GM23248 (cell line): ENCODE measurements around the gene TMEM129. TPM values are rescaled to one million over a fixed set of nuclear protein-coding genes. Genes with fewer than 3 reads are reported as not detected.

ENCODE experiments used
- DNase-seq: peaks from one replicate; pipeline ENCODE4 v3.0.0-alpha.2; 2015
- H2AFZ ChIP-seq: fragments of 200-600 bp; sonication (generic); 2 replicates; pipeline ENCODE4 v1.6.1; 2016; ENCODE audit warnings: antibody characterized with exemption
- H3F3A ChIP-seq: fragments of 200-600 bp; sonication (generic); 2 replicates; pipeline ENCODE4 v1.6.1; 2016; ENCODE audit warnings: mild to moderate bottlenecking, antibody characterized with exemption, mixed run types; ENCODE audit not compliant: insufficient read depth
- H3K27ac ChIP-seq: fragments of 200-600 bp; sonication (generic); 2 replicates; pipeline ENCODE4 v1.5.1; 2016; ENCODE audit warnings: mild to moderate bottlenecking
- H3K27me3 ChIP-seq: fragments of 200-600 bp; sonication (generic); replicated peaks from 2 replicates; pipeline ENCODE4 v1.6.1; 2016; ENCODE audit warnings: mild to moderate bottlenecking; ENCODE audit not compliant: insufficient read depth
- H3K36me3 ChIP-seq: fragments of 200-600 bp; sonication (generic); 2 replicates; pipeline ENCODE4 v1.6.1; 2016; ENCODE audit warnings: low read depth, mild to moderate bottlenecking
- H3K4me1 ChIP-seq: fragments of 200-600 bp; sonication (generic); 2 replicates; pipeline ENCODE4 v1.6.1; 2016; ENCODE audit warnings: mild to moderate bottlenecking; ENCODE audit not compliant: insufficient read depth
- H3K4me2 ChIP-seq: fragments of 200-600 bp; sonication (generic); one replicate; pipeline ENCODE4 v1.6.1; 2016; ENCODE audit warnings: mild to moderate bottlenecking; ENCODE audit not compliant: unreplicated experiment
- H3K4me3 ChIP-seq: fragments of 200-600 bp; sonication (generic); 2 replicates; pipeline ENCODE4 v1.5.1; 2016; ENCODE audit warnings: mild to moderate bottlenecking
- H3K79me2 ChIP-seq: fragments of 200-600 bp; sonication (generic); 2 replicates; pipeline ENCODE4 v1.6.1; 2016; ENCODE audit warnings: mild to moderate bottlenecking; ENCODE audit not compliant: insufficient read depth
- H3K9ac ChIP-seq: fragments of 200-600 bp; sonication (generic); 2 replicates; pipeline ENCODE4 v1.6.1; 2016; ENCODE audit warnings: mild to moderate bottlenecking
- H3K9me2 ChIP-seq: fragments of 200-600 bp; sonication (generic); 2 replicates; pipeline ENCODE4 v1.6.1; 2016; ENCODE audit warnings: mixed run types, mild to moderate bottlenecking, moderate library complexity; ENCODE audit not compliant: insufficient read depth
- H3K9me3 ChIP-seq: fragments of 200-600 bp; sonication (generic); one replicate; pipeline ENCODE4 v1.6.1; 2017; ENCODE audit warnings: low read depth
- H4K20me1 ChIP-seq: fragments of 200-600 bp; sonication (generic); 2 replicates; pipeline ENCODE4 v1.6.0; 2016; ENCODE audit not compliant: insufficient read depth
- EZH2 ChIP-seq: fragments of 200-600 bp; sonication (generic); IDR thresholded peaks from 2 replicates; pipeline ENCODE4 v1.6.1; 2018; ENCODE audit warnings: antibody characterized with exemption, mild to moderate bottlenecking; ENCODE audit not compliant: insufficient read depth, poor library complexity, severe bottlenecking
- EZH2phosphoT487 ChIP-seq: fragments of 200-600 bp; sonication (generic); IDR thresholded peaks from 2 replicates; pipeline ENCODE4 v1.6.1; 2018; ENCODE audit warnings: antibody characterized with exemption, moderate library complexity, mild to moderate bottlenecking, low read depth; ENCODE audit not compliant: insufficient read depth
- WGBS, 2 experiments: methylation state at CpG; one replicate each; pipeline ENCODE4 v1.1.6; 2015 to 2017; ENCODE audit warnings: low lambda C conversion rate in 2 of 2, low coverage in 1 of 2; ENCODE audit errors: missing lambda C conversion rate in 2 of 2; 5-methylcytosine and 5-hydroxymethylcytosine counted together
- in situ Hi-C: fragments of 300-500 bp; cut with MboI; formaldehyde crosslinking; loops from 2 replicates; pipeline ENCODE4 v1.15.0; 2020
- polyA plus RNA-seq: library from polyadenylated mRNA; unstranded; fragments of >200 nt; fragmentation: Nextera tagmentation; extraction: Ambion mirVana; gene quantifications from 2 replicates; pipeline ENCODE4 v1.2.1, GENCODE V29; 2016
- total RNA-seq: library from RNA; depleted of rRNA; stranded (reverse); fragments of >200 nt; shearing (Covaris generic); gene quantifications from 2 replicates; pipeline ENCODE4 v1.2.3, GENCODE V29; 2014

Gene TMEM129
- total and polyA plus RNA-seq, 2 experiments from 2014 or later, result 32.6 to 80.2 TPM

DNA sequence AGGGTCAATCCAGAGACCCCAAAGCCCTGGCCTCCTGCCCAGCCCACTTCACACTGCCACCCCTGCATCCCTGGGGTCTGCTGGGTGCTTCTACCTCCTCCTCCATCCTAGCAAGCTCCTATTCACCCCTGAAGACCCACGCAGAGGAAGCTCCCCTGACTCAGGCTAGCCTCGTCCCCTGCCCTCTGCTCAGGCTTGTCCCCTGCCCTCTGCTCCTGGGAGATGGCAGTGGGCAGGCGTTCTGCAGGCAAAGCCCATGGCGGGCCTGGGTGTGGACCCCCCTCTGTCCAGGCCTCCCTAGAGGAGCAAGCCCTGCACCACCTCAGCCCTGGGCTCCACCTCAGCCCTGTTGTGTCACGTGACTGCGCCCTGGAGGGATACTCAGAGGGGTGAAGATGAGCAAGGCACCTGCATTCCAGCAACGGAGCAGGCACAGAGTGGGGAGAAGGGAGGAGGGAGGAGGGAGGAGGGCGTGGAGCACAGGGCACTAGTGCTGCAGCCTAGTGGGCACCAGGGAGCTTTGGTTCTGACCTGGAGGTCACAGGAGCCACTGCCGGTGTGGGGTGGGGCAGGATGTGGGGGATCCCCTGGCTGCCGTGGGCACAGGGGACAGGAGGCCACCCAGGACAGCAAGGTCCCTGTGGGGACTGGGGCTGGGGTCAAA is 44.4 kb upstream of the TMEM129 start:
- no peaks in the 10 kb centered on the region for H3K9me3 ChIP-seq
- H3K4me3 ChIP-seq, result no peak overlapping the region
- in situ Hi-C loops, result no loop called here
- H3K9ac ChIP-seq, result no peak overlapping the region
- DNase-seq, result no peak
- H3K36me3 ChIP-seq, result no peaks in the 10 kb centered on the region
- no peaks in the 10 kb centered on the region for H3K9me2 ChIP-seq
- no peak overlapping the region for H3K27ac ChIP-seq
- 83 to 91% methylated on average over 8 to 10 of the region's 10 CpGs for WGBS, 2 experiments
- H2AFZ ChIP-seq, result no peak overlapping the region
- H3F3A ChIP-seq, result no peaks in the 10 kb centered on the region
- no peaks in the 10 kb centered on the region for H3K27me3 ChIP-seq
- TF ChIP-seq EZH2 (no peak), EZH2phosphoT487 (no peak)
- H3K4me1 ChIP-seq, result no peaks in the 10 kb centered on the region
- H3K79me2 ChIP-seq, result no peaks in the 10 kb centered on the region
- H4K20me1 ChIP-seq, result no peaks in the 10 kb centered on the region
- no peak overlapping the region for H3K4me2 ChIP-seq

DNA sequence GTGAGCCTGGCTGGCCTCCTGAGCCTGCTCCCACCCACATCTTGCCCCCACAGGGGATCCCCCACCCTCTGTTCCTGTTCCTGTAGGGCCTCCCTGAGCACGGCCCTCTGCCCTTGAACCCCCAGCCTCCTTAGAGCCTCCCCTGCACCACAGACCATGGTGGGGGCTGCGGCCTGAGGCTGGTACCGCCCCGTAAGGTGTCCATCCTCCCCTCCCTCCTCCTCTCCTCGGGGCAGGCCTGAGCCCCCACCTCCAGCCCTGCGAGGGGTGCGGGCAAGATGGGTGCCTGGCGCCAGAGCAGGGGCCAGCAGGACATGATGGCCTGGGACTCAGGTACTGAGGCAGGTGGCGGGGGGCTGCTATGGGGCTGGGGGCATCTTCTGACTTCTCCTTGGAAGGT is 43.5 kb upstream of the TMEM129 start:
- Histone ChIP-seq H3K4me2 (no peak overlapping the region), H2AFZ (no peak overlapping the region), H3K27ac (no peak overlapping the region), H3K9ac (no peak overlapping the region), H3F3A (no peaks in the 10 kb centered on the region), H3K4me3 (no peak overlapping the region), H3K9me2 (no peaks in the 10 kb centered on the region), H3K9me3 (no peaks in the 10 kb centered on the region), H4K20me1 (no peaks in the 10 kb centered on the region), H3K36me3 (no peaks in the 10 kb centered on the region), H3K79me2 (no peaks in the 10 kb centered on the region), H3K27me3 (no peaks in the 10 kb centered on the region), H3K4me1 (no peaks in the 10 kb centered on the region)
- DNase-seq, result no peak
- WGBS, 2 experiments, result 89 to 90% methylated on average over 8 of the region's 9 CpGs
- TF ChIP-seq EZH2 (no peak), EZH2phosphoT487 (no peak)
- in situ Hi-C loops, result no loop called here

GRCh38 chr4:1763550-1764080 is 42.5 kb upstream of the TMEM129 start:
- Histone ChIP-seq H3K4me2 (no peak overlapping the region), H3K9ac (peak overlapping the region; percentile 41; the same call in 1 of the 2 replicates), H3K27ac (no peak overlapping the region), H3K9me2 (no peaks in the 10 kb centered on the region), H2AFZ (peak overlapping the region; percentile 75), H3F3A (no peaks in the 10 kb centered on the region), H3K4me1 (no peaks in the 10 kb centered on the region), H3K4me3 (peak overlapping the region; percentile 40; the same call in 1 of the 2 replicates), H3K27me3 (no peaks in the 10 kb centered on the region), H3K36me3 (no peaks in the 10 kb centered on the region), H4K20me1 (no peaks in the 10 kb centered on the region), H3K9me3 (no peaks in the 10 kb centered on the region), H3K79me2 (no peaks in the 10 kb centered on the region)
- TF ChIP-seq EZH2, result no peak
- in situ Hi-C loops, result no loop called here
- WGBS, 2 experiments, result 7 to 13% methylated on average over 35 of the region's 36 CpGs
- DNase-seq, result peak; percentile 81

GRCh38 chr4:1763070-1763549 is 42.0 kb upstream of the TMEM129 start:
- in situ Hi-C loops, result no loop called here
- 21 to 41% methylated on average over 11 to 31 of the region's 31 CpGs for WGBS, 2 experiments
- H3K4me3 ChIP-seq, result no peak overlapping the region

More at GRCh38 chr4:1763070-1763549, 42.0 kb upstream of the TMEM129 start:
- Histone ChIP-seq H3K36me3 (no peaks in the 10 kb centered on the region), H3K4me1 (no peaks in the 10 kb centered on the region), H3K9me2 (no peaks in the 10 kb centered on the region), H2AFZ (peak overlapping the region; percentile 64; the same call in 1 of the 2 replicates), H3K4me2 (peak overlapping the region; percentile 30), H3F3A (no peaks in the 10 kb centered on the region), H4K20me1 (no peaks in the 10 kb centered on the region), H3K9ac (no peak overlapping the region), H3K27ac (no peak overlapping the region), H3K27me3 (no peaks in the 10 kb centered on the region), H3K9me3 (no peaks in the 10 kb centered on the region), H3K79me2 (no peaks in the 10 kb centered on the region)
- TF ChIP-seq EZH2, result no peak
- TF ChIP-seq EZH2phosphoT487, result no peak
- no peak for DNase-seq
